ENCODE results near the gene TBC1D14. TPM values are rescaled to one million over a fixed set of nuclear protein-coding genes. Genes with fewer than 3 reads are reported as not detected.

The TBC1D14 gene
- total and polyA plus RNA-seq, 5 donors from 2014 or later, result 46.6 to 67.7 (median 52.2) TPM

DNA sequence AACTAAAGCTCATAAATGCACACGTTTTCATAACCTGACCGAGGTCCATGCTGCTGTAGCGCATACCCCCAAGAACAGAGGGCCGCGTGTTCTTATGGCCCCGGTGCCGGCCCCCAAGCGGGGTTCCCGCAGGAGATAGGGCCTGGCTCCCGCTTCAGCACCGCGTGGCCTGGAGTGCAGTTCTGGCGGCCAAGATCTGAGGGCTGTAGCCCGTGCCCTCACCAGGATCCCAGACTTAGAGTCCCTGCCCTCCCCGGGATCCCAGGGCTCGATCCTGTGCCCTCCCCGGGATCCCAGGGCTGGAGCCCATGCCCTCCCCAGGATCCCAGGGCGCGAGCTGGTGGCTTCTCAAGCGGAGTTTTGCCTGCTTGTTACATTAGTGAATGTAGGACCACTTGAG is 159.3 kb downstream of the TBC1D14 start:
- Mint-ChIP-seq H3K27me3 (peaks cover 6% of the 10 kb centered on the region), H3K36me3 (no peaks in the 10 kb centered on the region), H3K4me1 (peaks cover 10 to 57% (median 37%) of the 10 kb centered on the region in 4 donors), H3K9me3 (no peaks in the 10 kb centered on the region), H3K4me3 (peak overlapping the region; percentile 94 to 97 (median 96)), H3K27ac (peak overlapping the region; percentile 95 to 97 (median 96))
- ATAC-seq (ENCODE audit: low read depth in 2 of 2) (no peak), DNase-seq (no peak)
- peaks cover 37% of the 10 kb centered on the region for H3K4me1 ChIP-seq (ENCODE audit: control insufficient read depth, insufficient read depth, low read length, poor library complexity, severe bottlenecking)
- H3K4me3 ChIP-seq (ENCODE audit: low read depth, low read length), result peak overlapping the region; percentile 87
- no peaks in the 10 kb centered on the region for H3K9me3 ChIP-seq (ENCODE audit: control insufficient read depth in 2 of 2, low read length in 2 of 2)
- H3K36me3 ChIP-seq (ENCODE audit: control insufficient read depth, insufficient read depth, low read length), result peaks cover 10% of the 10 kb centered on the region
- peak overlapping the region; percentile 80 for H3K27ac ChIP-seq (ENCODE audit: insufficient read depth, low read length, poor library complexity, severe bottlenecking)
- peaks cover 2% of the 10 kb centered on the region for H3K27me3 ChIP-seq (ENCODE audit: control insufficient read depth, insufficient read depth, low read length)

DNA sequence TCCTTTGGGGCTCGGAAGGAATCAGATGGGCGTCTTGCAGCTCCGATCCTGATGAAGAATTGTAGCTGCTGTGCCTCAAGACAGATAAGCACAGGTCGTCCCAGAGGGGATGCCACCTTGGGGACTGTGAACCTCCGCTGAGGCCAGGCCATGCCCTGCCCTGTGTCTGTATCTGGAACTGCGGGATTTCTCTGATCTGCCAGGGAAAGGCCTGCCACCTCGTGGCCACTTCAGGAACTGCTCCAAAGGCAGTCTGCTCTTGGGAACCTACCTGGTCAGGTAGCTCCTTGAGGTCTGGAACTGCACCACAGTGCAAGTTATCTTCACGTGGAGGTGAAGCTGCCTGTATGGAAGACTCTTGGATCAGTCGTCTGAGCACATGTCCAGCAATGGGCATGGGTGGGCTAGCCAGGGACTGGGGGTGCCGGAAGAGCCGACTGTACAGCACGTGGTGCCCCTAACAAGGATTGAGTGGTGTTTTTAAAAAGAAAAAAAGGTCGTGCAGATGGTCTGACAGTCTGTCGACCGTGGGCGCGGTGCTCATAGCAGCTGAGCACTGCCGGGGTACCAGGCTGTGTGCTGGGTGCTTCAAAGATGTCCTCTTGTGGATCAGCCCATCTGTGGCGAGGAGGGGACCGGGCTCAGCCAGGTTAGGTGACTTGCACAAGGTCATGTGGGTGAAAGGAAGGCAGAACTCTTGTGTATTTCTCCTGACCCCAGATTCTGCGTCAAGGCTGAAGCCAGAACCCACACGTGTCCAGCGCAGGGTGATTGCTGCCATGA is 161.3 kb downstream of the TBC1D14 start:
- Histone ChIP-seq H3K4me1 (ENCODE audit: control insufficient read depth, insufficient read depth, low read length, poor library complexity, severe bottlenecking) (peaks cover 29% of the 10 kb centered on the region), H3K27ac (ENCODE audit: insufficient read depth, low read length, poor library complexity, severe bottlenecking) (no peak overlapping the region), H3K36me3 (ENCODE audit: control insufficient read depth, insufficient read depth, low read length) (no peaks in the 10 kb centered on the region), H3K9me3 (ENCODE audit: control insufficient read depth in 2 of 2, low read length in 2 of 2) (no peaks in the 10 kb centered on the region), H3K27me3 (ENCODE audit: control insufficient read depth, insufficient read depth, low read length) (peaks cover 2% of the 10 kb centered on the region), H3K4me3 (ENCODE audit: low read depth, low read length) (peak overlapping the region; percentile 37)
- Mint-ChIP-seq H3K4me1 (peaks cover 10 to 41% (median 26%) of the 10 kb centered on the region in 4 donors), H3K4me3 (peak overlapping the region; percentile 58 to 76 (median 73)), H3K27ac (peak overlapping the region; percentile 5 to 56 (median 27)), H3K36me3 (no peaks in the 10 kb centered on the region), H3K9me3 (peaks cover 0 to 1% (median 0%) of the 10 kb centered on the region in 7 donors), H3K27me3 (peaks cover 6% of the 10 kb centered on the region)
- peak; percentile 24 to 32 for ATAC-seq (ENCODE audit: low read depth in 2 of 2)
- DNase-seq, result peak; percentile 77 to 88 (median 86)

DNA sequence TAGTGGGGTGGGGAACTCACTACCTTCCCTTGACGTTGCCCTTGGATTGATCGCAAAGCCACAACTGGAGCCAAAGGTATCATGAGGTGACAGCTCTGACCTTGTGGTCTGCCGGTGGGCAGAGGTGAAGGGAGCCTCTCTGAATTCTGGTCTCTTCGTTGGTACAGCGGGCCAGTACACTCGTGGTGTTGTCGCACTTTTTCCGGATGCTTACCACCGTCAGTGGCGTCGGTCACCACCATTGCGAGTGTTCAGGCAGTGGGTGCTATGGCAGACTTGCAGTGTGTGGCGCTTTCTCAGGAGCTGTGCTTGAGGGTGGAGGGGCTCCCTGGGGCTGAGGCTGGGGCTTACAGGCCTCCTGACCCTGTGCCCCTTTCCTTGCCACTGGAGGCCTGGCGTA is 163.4 kb downstream of the TBC1D14 start:
- no peaks in the 10 kb centered on the region for H3K9me3 ChIP-seq (ENCODE audit: control insufficient read depth in 2 of 2, low read length in 2 of 2)
- peaks cover 6 to 23% (median 13%) of the 10 kb centered on the region in 4 donors for H3K4me1 Mint-ChIP-seq
- H3K4me3 ChIP-seq (ENCODE audit: low read depth, low read length), result no peak overlapping the region
- no peaks in the 10 kb centered on the region for H3K36me3 Mint-ChIP-seq
- peaks cover 2% of the 10 kb centered on the region for H3K27me3 ChIP-seq (ENCODE audit: control insufficient read depth, insufficient read depth, low read length)
- no peaks in the 10 kb centered on the region for H3K36me3 ChIP-seq (ENCODE audit: control insufficient read depth, insufficient read depth, low read length)
- no peak for ATAC-seq (ENCODE audit: low read depth in 2 of 2)
- DNase-seq, result no peak
- no peak overlapping the region for H3K27ac Mint-ChIP-seq
- H3K4me1 ChIP-seq (ENCODE audit: control insufficient read depth, insufficient read depth, low read length, poor library complexity, severe bottlenecking), result peaks cover 14% of the 10 kb centered on the region
- H3K27me3 Mint-ChIP-seq, result peaks cover 12% of the 10 kb centered on the region
- H3K9me3 Mint-ChIP-seq, result peaks cover 0 to 3% (median 0%) of the 10 kb centered on the region in 7 donors
- no peak overlapping the region for H3K4me3 Mint-ChIP-seq
- no peak overlapping the region for H3K27ac ChIP-seq (ENCODE audit: insufficient read depth, low read length, poor library complexity, severe bottlenecking)

DNA sequence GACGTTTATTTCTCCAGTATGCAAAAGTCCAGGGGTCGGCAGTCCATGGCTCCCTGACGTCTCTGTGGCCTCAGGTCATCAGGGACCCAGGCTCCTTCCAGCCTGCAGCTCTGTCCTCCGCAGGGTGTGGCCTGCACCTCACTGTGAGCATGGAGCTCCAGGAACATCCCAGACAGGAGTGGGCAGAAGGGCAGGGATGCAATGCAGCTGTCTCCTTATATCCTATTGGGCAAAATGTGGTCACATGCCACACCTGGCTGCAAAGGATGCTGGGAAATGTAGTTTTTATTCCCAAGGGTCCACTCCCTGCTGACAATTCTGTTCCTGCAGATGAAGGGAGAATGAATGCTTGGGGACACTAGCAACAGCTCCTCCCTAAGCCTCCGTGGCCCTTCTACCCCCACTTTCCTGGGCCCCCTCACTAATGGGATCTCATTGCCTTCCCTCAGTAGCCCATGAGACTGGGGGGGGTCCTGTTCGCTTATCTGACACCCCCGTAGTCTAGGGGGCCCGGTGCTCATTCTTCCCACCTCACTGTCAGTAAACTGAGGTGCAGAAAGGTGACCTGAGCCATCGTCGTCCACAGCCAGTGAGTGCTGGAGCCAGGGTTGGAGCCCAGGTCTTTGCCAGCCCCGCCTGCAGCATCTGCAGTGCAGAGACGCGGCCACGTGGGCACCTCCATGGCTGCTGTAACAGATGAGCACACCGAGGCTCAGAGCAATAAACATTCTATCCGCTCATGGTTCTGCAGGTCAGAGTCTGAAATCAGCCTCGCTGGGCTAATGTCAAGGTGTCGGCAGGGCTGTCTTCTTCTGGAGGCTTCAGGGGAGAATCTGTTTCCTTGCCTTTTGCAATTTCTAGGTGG is 164.1 kb downstream of the TBC1D14 start:
- H3K4me3 Mint-ChIP-seq, result no peak overlapping the region
- no peak overlapping the region for H3K27ac Mint-ChIP-seq
- Histone ChIP-seq H3K36me3 (ENCODE audit: control insufficient read depth, insufficient read depth, low read length) (no peaks in the 10 kb centered on the region), H3K4me3 (ENCODE audit: low read depth, low read length) (no peak overlapping the region), H3K27me3 (ENCODE audit: control insufficient read depth, insufficient read depth, low read length) (peaks cover 2% of the 10 kb centered on the region), H3K4me1 (ENCODE audit: control insufficient read depth, insufficient read depth, low read length, poor library complexity, severe bottlenecking) (peaks cover 10% of the 10 kb centered on the region), H3K9me3 (ENCODE audit: control insufficient read depth in 2 of 2, low read length in 2 of 2) (no peaks in the 10 kb centered on the region), H3K27ac (ENCODE audit: insufficient read depth, low read length, poor library complexity, severe bottlenecking) (no peak overlapping the region)
- ATAC-seq (ENCODE audit: low read depth in 2 of 2) (no peak), DNase-seq (peak in 1 of 3 donors; percentile 43)
- H3K36me3 Mint-ChIP-seq, result no peaks in the 10 kb centered on the region
- H3K27me3 Mint-ChIP-seq, result peaks cover 12% of the 10 kb centered on the region
- H3K4me1 Mint-ChIP-seq, result peaks cover 4 to 16% (median 8%) of the 10 kb centered on the region in 4 donors
- peaks cover 0 to 3% (median 0%) of the 10 kb centered on the region in 7 donors for H3K9me3 Mint-ChIP-seq

DNA sequence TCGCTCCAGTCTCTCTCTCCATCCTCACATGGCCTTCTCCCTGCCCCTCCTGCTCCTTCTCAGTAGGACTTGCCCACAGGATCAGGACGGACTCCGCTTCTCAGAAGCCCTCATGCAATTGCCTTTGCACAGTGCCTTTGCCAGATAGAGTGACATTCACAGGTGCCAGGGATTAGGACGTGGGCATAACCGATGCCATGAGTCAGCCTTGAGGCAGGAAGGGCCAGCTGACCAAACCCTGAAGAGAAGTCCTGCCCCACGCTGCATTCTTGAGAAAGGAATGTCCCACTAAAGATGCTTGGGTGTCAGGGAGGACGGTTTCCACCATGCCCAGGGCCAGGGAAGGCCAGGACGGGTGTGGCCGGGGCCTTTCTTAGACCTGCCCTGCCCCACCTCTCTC is 164.8 kb downstream of the TBC1D14 start:
- H3K27me3 Mint-ChIP-seq, result peaks cover 14% of the 10 kb centered on the region
- no peaks in the 10 kb centered on the region for H3K36me3 Mint-ChIP-seq
- H3K4me1 Mint-ChIP-seq, result peaks cover 4 to 10% (median 7%) of the 10 kb centered on the region in 4 donors
- no peak overlapping the region for H3K4me3 Mint-ChIP-seq
- Histone ChIP-seq H3K27me3 (ENCODE audit: control insufficient read depth, insufficient read depth, low read length) (peaks cover 2% of the 10 kb centered on the region), H3K9me3 (ENCODE audit: control insufficient read depth in 2 of 2, low read length in 2 of 2) (no peaks in the 10 kb centered on the region), H3K4me3 (ENCODE audit: low read depth, low read length) (no peak overlapping the region), H3K4me1 (ENCODE audit: control insufficient read depth, insufficient read depth, low read length, poor library complexity, severe bottlenecking) (peaks cover 5% of the 10 kb centered on the region), H3K27ac (ENCODE audit: insufficient read depth, low read length, poor library complexity, severe bottlenecking) (no peak overlapping the region), H3K36me3 (ENCODE audit: control insufficient read depth, insufficient read depth, low read length) (no peaks in the 10 kb centered on the region)
- ATAC-seq (ENCODE audit: low read depth in 2 of 2) (no peak), DNase-seq (no peak)
- H3K27ac Mint-ChIP-seq, result no peak overlapping the region
- H3K9me3 Mint-ChIP-seq, result peaks cover 0 to 3% (median 0%) of the 10 kb centered on the region in 7 donors

DNA sequence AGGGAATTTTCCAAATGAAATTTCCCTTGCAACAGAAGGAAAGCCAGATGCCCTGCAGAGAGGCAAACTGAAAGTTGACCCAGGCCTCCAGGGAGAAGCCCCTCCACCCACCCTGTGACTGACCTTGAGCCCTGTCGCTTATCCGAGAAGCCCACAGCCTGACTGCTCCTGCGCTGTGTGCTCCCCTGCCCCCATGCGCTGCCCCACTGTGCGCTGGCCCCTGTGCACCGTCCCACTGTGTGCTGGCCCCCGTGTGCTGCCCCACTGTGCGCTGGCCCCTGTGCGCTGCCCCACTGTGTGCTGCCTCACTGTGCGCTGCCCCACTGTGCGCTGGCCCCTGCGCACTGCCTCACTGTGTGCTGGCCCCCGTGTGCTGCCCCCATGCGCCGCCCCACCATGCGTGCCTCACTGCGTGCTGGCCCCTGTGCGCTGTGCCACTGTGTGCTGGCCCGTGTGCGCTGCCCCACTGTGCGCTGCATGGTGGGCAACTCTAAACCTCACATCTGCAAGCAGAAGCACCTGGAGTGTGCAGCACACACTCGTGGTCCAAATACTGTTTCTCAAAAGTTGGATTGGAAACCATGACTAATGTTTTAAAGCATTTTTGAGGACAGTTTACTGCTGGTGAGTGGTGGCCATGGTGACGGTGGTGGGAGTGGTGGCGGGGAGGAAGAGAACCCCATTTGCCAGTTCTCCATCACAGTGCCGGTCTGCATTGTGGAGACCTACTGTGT is 166.5 kb downstream of the TBC1D14 start:
- H3K36me3 Mint-ChIP-seq, result no peaks in the 10 kb centered on the region
- ATAC-seq (ENCODE audit: low read depth in 2 of 2) (no peak), DNase-seq (no peak)
- Histone ChIP-seq H3K4me1 (ENCODE audit: control insufficient read depth, insufficient read depth, low read length, poor library complexity, severe bottlenecking) (no peaks in the 10 kb centered on the region), H3K36me3 (ENCODE audit: control insufficient read depth, insufficient read depth, low read length) (no peaks in the 10 kb centered on the region), H3K27me3 (ENCODE audit: control insufficient read depth, insufficient read depth, low read length) (peaks cover 2% of the 10 kb centered on the region), H3K9me3 (ENCODE audit: control insufficient read depth in 2 of 2, low read length in 2 of 2) (no peaks in the 10 kb centered on the region), H3K4me3 (ENCODE audit: low read depth, low read length) (no peak overlapping the region), H3K27ac (ENCODE audit: insufficient read depth, low read length, poor library complexity, severe bottlenecking) (no peak overlapping the region)
- H3K4me1 Mint-ChIP-seq, result no peaks in the 10 kb centered on the region
- H3K9me3 Mint-ChIP-seq, result peaks cover 0 to 3% (median 0%) of the 10 kb centered on the region in 7 donors
- no peak overlapping the region for H3K27ac Mint-ChIP-seq
- peaks cover 20% of the 10 kb centered on the region for H3K27me3 Mint-ChIP-seq
- H3K4me3 Mint-ChIP-seq, result no peak overlapping the region

DNA sequence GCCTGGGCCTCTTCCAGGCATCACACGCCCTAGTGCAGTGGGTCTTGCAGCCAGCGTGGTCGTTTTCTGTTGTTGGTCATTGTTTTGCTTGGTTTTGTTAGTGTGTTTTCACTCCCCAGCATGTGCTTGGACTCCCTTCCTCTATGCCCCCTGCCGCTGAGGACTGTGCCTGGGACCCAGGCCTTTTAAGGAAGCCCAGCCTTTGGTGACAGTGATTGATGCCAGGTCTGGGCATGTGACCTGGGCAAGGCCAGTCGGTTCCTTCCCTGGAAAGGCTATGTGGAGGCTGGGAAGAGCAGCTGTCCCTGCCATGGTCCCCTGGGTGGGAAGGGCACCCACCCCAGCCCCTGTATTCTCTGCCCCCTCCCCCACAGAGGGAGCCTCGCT is 167.1 kb downstream of the TBC1D14 start:
- Mint-ChIP-seq H3K4me1 (no peaks in the 10 kb centered on the region), H3K9me3 (peaks cover 0 to 3% (median 0%) of the 10 kb centered on the region in 7 donors), H3K4me3 (no peak overlapping the region), H3K27ac (no peak overlapping the region), H3K27me3 (peaks cover 26% of the 10 kb centered on the region), H3K36me3 (no peaks in the 10 kb centered on the region)
- no peaks in the 10 kb centered on the region for H3K27me3 ChIP-seq (ENCODE audit: control insufficient read depth, insufficient read depth, low read length)
- no peak overlapping the region for H3K27ac ChIP-seq (ENCODE audit: insufficient read depth, low read length, poor library complexity, severe bottlenecking)
- no peaks in the 10 kb centered on the region for H3K4me1 ChIP-seq (ENCODE audit: control insufficient read depth, insufficient read depth, low read length, poor library complexity, severe bottlenecking)
- DNase-seq (no peak), ATAC-seq (ENCODE audit: low read depth in 2 of 2) (no peak)
- no peaks in the 10 kb centered on the region for H3K36me3 ChIP-seq (ENCODE audit: control insufficient read depth, insufficient read depth, low read length)
- H3K4me3 ChIP-seq (ENCODE audit: low read depth, low read length), result no peak overlapping the region
- H3K9me3 ChIP-seq (ENCODE audit: control insufficient read depth in 2 of 2, low read length in 2 of 2), result no peaks in the 10 kb centered on the region
